Right atrium auricular region (tissue), 2 donors: Measurements from ENCODE around the gene NELL1. TPM values are rescaled to one million over a fixed set of nuclear protein-coding genes. Genes with fewer than 3 reads are reported as not detected.

Source experiments
- DNase-seq: peaks from one replicate; pipeline ENCODE4 v3.0.0-alpha.2; 2019; ENCODE audit warnings: low spot score
- H3K27ac ChIP-seq, 2 donors: fragments of 200-600 bp; sonication (generic); 1 replicate in 1 of 2; 2 replicates in 1 of 2; pipeline ENCODE4 v1.5.1; 2016 to 2019
- H3K27me3 ChIP-seq, 2 donors: fragments of 200-600 bp; sonication (generic); one replicate each; pipeline versions ENCODE4 v1.5.1 to v1.6.0; 2017 to 2019
- H3K36me3 ChIP-seq: fragments of 200-600 bp; sonication (generic); one replicate; pipeline ENCODE4 v1.5.1; 2016
- H3K4me1 ChIP-seq, 2 donors: fragments of 200-600 bp; sonication (generic); one replicate each; pipeline versions ENCODE4 v1.5.1 to v1.6.0; 2017 to 2019
- H3K4me3 ChIP-seq, 2 donors: fragments of 200-600 bp; sonication (generic); 1 replicate in 1 of 2; 2 replicates in 1 of 2; pipeline ENCODE4 v1.5.1; 2017 to 2019; ENCODE audit warnings: mild to moderate bottlenecking in 1 of 2, moderate library complexity in 1 of 2
- H3K9me3 ChIP-seq, 2 donors: fragments of 200-600 bp; sonication (generic); one replicate each; pipeline ENCODE4 v1.5.1; 2019
- CTCF ChIP-seq, 2 donors: fragments of 200-600 bp; sonication (generic); IDR thresholded peaks; one replicate each; pipeline ENCODE4 v1.5.1; 2019; ENCODE audit warnings: antibody characterized with exemption in 2 of 2
- total RNA-seq, 2 donors: library from RNA; depleted of rRNA; stranded (reverse); fragments of >200 nt; gene quantifications; one replicate each; pipeline ENCODE4 v1.1.0, GENCODE V29; 2016

Gene NELL1
- total RNA-seq, 2 donors from 2014 or later: not detected

- DNase-seq: no peak
- peaks cover 0 to 18% of the 10 kb centered on the region in 2 donors for H3K4me1 ChIP-seq
- peaks cover 8% of the 10 kb centered on the region in 2 donors for H3K27me3 ChIP-seq
- peaks cover 0 to 5% of the 10 kb centered on the region in 2 donors for H3K9me3 ChIP-seq
- TF ChIP-seq CTCF (IDR thresholded peaks at IDR 0.05): no peak
- H3K4me3 ChIP-seq: peak overlapping the region in 1 of 2 donors; percentile 35
- no peaks in the 10 kb centered on the region for H3K36me3 ChIP-seq
- H3K27ac ChIP-seq: no peak overlapping the region
These were observed 666 bp downstream of the NELL1 start for GRCh38 chr11:20669820-20670684.

GRCh38 chr11:20670932-20671403, 1.6 kb downstream of the NELL1 start:
- no peak for TF ChIP-seq CTCF (IDR thresholded peaks at IDR 0.05)
- Histone ChIP-seq H3K27me3 (peaks cover 8% of the 10 kb centered on the region in 2 donors), H3K4me1 (peaks cover 0 to 18% of the 10 kb centered on the region in 2 donors), H3K27ac (no peak overlapping the region), H3K9me3 (peaks cover 0 to 4% of the 10 kb centered on the region in 2 donors), H3K36me3 (no peaks in the 10 kb centered on the region), H3K4me3 (no peak overlapping the region)
- no peak for DNase-seq

GRCh38 chr11:20671856-20672546, 2.6 kb downstream of the NELL1 start:
- Histone ChIP-seq H3K27me3 (peaks cover 8% of the 10 kb centered on the region in 2 donors), H3K36me3 (no peaks in the 10 kb centered on the region), H3K27ac (no peak overlapping the region), H3K4me1 (peaks cover 0 to 18% of the 10 kb centered on the region in 2 donors), H3K9me3 (no peaks in the 10 kb centered on the region), H3K4me3 (no peak overlapping the region)
- no peak for TF ChIP-seq CTCF (IDR thresholded peaks at IDR 0.05)
- no peak for DNase-seq

- Histone ChIP-seq H3K4me3 (no peak overlapping the region), H3K27me3 (peaks cover 8% of the 10 kb centered on the region in 2 donors), H3K4me1 (peaks cover 0 to 18% of the 10 kb centered on the region in 2 donors), H3K27ac (no peak overlapping the region), H3K36me3 (no peaks in the 10 kb centered on the region), H3K9me3 (no peaks in the 10 kb centered on the region)
- peak; percentile 10 to 44 for TF ChIP-seq CTCF (IDR thresholded peaks at IDR 0.05)
- no peak for DNase-seq
These were observed 3.2 kb downstream of the NELL1 start for GRCh38 chr11:20672575-20672974.

- Histone ChIP-seq H3K9me3 (no peaks in the 10 kb centered on the region), H3K27me3 (no peaks in the 10 kb centered on the region), H3K4me3 (no peak overlapping the region), H3K27ac (no peak overlapping the region), H3K36me3 (no peaks in the 10 kb centered on the region), H3K4me1 (no peaks in the 10 kb centered on the region)
- no peak for DNase-seq
- no peak for TF ChIP-seq CTCF (IDR thresholded peaks at IDR 0.05)
These were observed 7.3 kb downstream of the NELL1 start for GRCh38 chr11:20676658-20677057.
